Measurements from ENCODE around the gene CGNL1. TPM values are rescaled to one million over a fixed set of nuclear protein-coding genes. Genes with fewer than 3 reads are reported as not detected.

The CGNL1 gene
- total RNA-seq, 1 donor from 2014 or later = 5.7 TPM

GRCh38 chr15:57537488-57538264 is 161.4 kb downstream of the CGNL1 start:
- DNase-seq (ENCODE audit: low spot score in 2 of 2) (no peak), FAIRE-seq (no peak)

GRCh38 chr15:57538265-57538529 is 161.9 kb downstream of the CGNL1 start:
- DNase-seq (ENCODE audit: low spot score in 2 of 2) = no peak
- no peak for FAIRE-seq

DNA sequence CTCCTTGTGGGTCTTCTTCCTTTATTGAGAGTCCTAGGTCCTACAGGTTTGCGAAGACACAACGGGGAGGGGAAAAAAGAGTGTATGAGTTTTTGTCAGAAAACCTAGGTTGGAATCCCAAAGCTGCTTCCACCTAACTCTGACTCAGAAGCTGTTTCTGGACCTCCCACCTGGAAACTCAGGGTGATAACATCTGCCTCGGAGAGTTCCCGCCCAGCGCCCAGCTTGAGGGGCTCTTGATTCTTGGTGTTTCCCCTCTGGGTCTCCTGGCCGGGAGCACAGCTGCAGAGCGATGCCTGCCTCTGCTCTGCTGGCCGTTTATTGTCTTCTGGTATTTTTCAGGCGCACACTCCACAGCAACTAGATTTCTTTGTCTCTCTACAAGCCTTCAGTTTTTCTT is 162.5 kb downstream of the CGNL1 start:
- no peak for DNase-seq (ENCODE audit: low spot score in 2 of 2)
- FAIRE-seq = no peak

DNA sequence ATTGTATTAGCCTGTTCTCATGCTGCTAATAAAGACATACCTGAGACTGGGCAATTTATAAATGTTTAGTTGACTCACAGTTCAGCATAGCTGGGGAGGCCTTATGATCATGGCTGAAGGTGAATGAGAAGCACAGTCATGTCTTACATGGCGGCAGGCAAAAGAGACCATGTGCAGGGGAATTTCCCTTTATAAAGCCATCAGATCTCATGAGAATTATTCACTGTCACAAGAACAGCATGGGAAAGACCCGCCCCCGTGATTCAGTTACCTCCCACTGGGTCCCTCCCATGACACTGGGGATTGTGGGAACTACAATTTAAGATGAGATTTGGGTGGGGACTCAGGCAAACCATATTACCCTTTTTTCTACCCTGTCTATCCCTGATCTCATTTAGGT is 163.9 kb downstream of the CGNL1 start:
- DNase-seq (ENCODE audit: low spot score in 2 of 2) = no peak
- FAIRE-seq = no peak

GRCh38 chr15:57540736-57541135 is 164.4 kb downstream of the CGNL1 start:
- FAIRE-seq = no peak
- DNase-seq (ENCODE audit: low spot score in 2 of 2) = no peak

DNA sequence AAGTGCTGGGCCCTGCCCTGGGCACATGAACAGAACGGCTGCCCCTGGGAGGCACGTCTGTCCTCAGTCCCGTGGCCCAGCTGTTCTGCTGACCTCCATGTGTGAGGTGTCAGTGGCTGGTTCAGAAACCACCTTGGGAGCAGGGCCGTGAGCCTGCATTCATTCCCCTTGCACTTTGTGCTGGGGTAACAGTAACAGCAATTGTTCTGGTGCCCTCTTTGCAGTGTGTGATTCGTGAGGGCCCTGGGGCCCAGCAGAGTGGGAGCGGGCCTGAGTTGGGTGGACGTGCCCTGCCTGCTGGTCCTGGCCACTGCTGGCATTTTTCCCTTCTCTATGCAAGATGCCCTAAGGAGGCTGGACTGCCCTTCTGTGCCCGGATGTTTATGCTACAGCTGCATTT is 165.0 kb downstream of the CGNL1 start:
- FAIRE-seq = no peak

GRCh38 chr15:57541805-57542504 is 165.7 kb downstream of the CGNL1 start:
- FAIRE-seq = no peak
- peak in 1 of 2 donors; percentile 68 for DNase-seq (ENCODE audit: low spot score in 2 of 2)

More for the DNA sequence above, 165.0 kb downstream of the CGNL1 start:
- no peak for DNase-seq (ENCODE audit: low spot score in 2 of 2)

GRCh38 chr15:57542505-57542817 is 166.2 kb downstream of the CGNL1 start:
- DNase-seq (ENCODE audit: low spot score in 2 of 2) (no peak), FAIRE-seq (no peak)

GRCh38 chr15:57544848-57545480 is 168.7 kb downstream of the CGNL1 start:
- DNase-seq (ENCODE audit: low spot score in 2 of 2) = no peak
- FAIRE-seq = no peak

DNA sequence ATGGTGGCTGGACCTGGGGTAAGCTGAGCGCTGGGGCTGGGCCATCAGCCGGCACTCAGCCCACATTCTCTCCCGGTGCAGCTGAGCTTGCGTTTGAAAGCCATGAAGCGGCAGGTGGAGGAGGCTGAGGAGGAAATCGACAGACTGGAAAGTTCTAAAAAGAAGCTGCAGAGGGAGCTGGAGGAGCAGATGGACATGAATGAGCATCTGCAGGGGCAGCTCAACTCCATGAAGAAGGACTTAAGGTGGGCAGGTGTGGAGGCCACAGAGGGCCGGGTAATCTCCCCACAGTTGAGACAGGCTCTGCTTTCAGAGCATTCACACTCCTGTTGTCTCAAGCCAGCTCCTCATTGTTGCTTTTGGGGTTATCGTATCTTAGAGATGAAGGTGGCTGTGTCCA is 169.7 kb downstream of the CGNL1 start:
- DNase-seq (ENCODE audit: low spot score in 2 of 2) (no peak), FAIRE-seq (no peak)

DNA sequence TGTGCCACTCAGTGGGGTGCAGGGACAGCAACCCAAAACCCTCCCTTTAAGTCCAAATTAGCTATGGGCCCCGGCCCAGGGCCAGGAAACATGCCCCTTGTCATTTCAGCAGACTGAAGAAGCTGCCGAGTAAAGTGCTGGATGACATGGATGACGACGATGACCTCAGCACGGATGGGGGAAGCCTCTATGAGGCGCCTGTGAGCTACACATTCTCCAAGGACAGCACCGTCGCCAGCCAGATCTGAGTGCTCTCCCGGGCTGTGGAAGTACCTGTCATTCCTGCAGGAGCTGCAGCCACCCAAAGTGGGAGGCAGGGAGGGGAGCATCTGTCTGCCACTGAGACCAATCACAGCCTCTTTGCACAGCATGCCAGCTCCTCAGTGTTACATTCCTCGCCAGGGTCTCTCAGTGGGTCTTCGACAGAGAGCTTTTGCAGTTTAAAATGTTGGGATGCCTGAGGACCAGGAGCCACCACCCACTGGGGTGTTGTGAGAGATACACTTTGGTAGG is 171.0 kb downstream of the CGNL1 start:
- no peak for DNase-seq (ENCODE audit: low spot score in 2 of 2)
- FAIRE-seq = no peak

GRCh38 chr15:57548351-57548750 is 172.0 kb downstream of the CGNL1 start:
- DNase-seq (ENCODE audit: low spot score in 2 of 2) (no peak), FAIRE-seq (no peak)

- DNase-seq (ENCODE audit: low spot score in 2 of 2) (no peak), FAIRE-seq (no peak)
Measured at GRCh38 chr15:57548835-57549234, 172.5 kb downstream of the CGNL1 start.

- no peak for FAIRE-seq
- no peak for DNase-seq (ENCODE audit: low spot score in 2 of 2)
Measured at GRCh38 chr15:57549935-57550334, 173.6 kb downstream of the CGNL1 start.

GRCh38 chr15:57550640-57551039 is 174.3 kb downstream of the CGNL1 start:
- no peak for DNase-seq (ENCODE audit: low spot score in 2 of 2)

GRCh38 chr15:57551715-57552677 is 175.7 kb downstream of the CGNL1 start:
- FAIRE-seq = no peak
- no peak for DNase-seq (ENCODE audit: low spot score in 2 of 2)

More at GRCh38 chr15:57550640-57551039, 174.3 kb downstream of the CGNL1 start:
- no peak for FAIRE-seq

DNA sequence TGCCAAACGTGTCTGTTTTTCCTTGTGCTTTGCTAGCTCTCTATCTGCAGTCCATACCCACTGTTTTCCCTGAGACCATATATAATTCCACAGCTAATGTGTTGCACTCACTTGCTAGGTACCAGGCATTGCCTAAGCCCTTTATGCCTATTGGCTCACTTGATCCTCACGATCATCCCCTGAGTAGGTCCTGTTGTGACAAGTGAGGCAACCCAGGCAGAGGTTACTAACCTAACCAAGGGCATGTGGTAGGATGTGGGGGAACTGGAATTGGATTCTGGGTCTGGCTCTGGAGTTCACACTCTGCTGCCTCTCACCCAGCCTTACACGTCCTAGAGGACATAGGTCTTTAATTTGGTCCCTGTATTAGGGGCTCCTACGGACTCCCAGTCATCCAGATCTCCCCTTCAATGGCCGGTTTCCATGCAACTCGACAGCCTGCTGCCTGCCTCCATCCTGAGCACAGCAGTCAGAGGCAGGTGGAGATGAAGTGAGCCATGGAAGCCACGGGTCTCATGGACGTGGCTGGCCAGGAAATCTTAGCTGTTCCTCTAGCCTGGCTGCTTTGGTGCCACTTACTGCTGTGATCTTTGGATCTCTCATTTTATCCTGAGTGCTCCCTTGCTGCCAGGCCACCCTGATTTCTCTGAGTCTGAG is 176.5 kb downstream of the CGNL1 start:
- DNase-seq (ENCODE audit: low spot score in 2 of 2) (no peak), FAIRE-seq (no peak)

- no peak for DNase-seq (ENCODE audit: low spot score in 2 of 2)
- no peak for FAIRE-seq
Measured at GRCh38 chr15:57553526-57553925, 177.2 kb downstream of the CGNL1 start.

DNA sequence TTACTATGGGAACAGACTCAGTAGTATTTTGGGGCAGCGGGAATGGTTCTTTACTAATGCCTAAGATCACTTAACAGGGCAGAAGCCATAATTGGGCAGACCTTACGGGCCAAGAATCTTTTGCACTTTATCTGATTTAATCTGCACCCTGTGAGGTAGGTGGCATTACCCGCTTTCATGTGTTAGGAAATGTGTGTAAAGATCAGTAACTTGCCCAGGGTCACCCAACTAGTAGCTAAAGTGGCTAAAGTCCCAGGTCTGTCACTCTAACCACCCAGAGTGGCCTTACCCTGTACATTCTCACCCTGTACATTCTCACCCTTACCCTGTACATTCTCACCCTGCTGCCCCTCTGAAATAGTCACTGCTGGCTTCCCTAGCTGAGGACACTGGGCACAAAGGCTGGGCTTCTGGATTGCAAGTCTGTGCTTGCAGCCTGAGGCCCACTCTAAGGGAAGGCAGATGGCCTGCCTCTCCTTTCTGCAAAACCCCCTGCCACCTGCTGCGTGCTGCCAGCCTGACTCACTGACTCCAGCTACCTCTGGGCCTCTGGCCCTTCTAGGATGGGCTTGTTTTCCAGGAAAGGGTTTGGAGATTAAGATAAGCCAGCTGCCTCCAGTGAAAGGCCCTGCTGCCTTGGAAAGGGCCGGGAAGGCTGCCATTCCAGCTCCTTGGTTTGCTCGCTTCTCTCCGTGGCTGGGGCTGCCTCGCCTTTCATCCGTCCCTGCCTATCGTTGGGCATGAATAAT is 177.9 kb downstream of the CGNL1 start:
- DNase-seq (ENCODE audit: low spot score in 2 of 2) (no peak), FAIRE-seq (no peak)
